Esophagus (tissue), 2 donors: ENCODE measurements around the gene DYNLL2. TPM values are rescaled to one million over a fixed set of nuclear protein-coding genes. Genes with fewer than 3 reads are reported as not detected.

Experiments
- H3K27ac ChIP-seq, 2 donors: one replicate each; pipeline ENCODE4 v1.5.1; 2013; ENCODE audit warnings: low read depth in 2 of 2, mild to moderate bottlenecking in 2 of 2, inconsistent platforms in 1 of 2, low read length in 1 of 2, moderate library complexity in 1 of 2
- H3K27me3 ChIP-seq, 2 donors: one replicate each; pipeline ENCODE4 v1.6.1; 2013; ENCODE audit warnings: low read length in 2 of 2, control low read depth in 1 of 2, mild to moderate bottlenecking in 1 of 2; ENCODE audit not compliant: insufficient read depth in 2 of 2, control insufficient read depth in 1 of 2
- H3K36me3 ChIP-seq, 2 donors: one replicate each; pipeline ENCODE4 v1.6.1; 2013; ENCODE audit warnings: low read length in 1 of 2; ENCODE audit not compliant: control insufficient read depth in 2 of 2, insufficient read depth in 2 of 2
- H3K4me1 ChIP-seq, 2 donors: one replicate each; pipeline ENCODE4 v1.6.1; 2013; ENCODE audit warnings: low read length in 1 of 2; ENCODE audit not compliant: control insufficient read depth in 2 of 2, insufficient read depth in 2 of 2
- H3K4me3 ChIP-seq, 2 donors: one replicate each; pipeline ENCODE4 v1.5.1; 2013; ENCODE audit warnings: low read length in 2 of 2, mild to moderate bottlenecking in 2 of 2, low read depth in 1 of 2, moderate library complexity in 1 of 2
- H3K9me3 ChIP-seq, 2 donors: one replicate each; pipeline ENCODE4 v1.6.1; 2013; ENCODE audit warnings: mild to moderate bottlenecking in 2 of 2, low read depth in 1 of 2, low read length in 1 of 2, moderate library complexity in 1 of 2; ENCODE audit not compliant: control insufficient read depth in 2 of 2, insufficient read depth in 1 of 2
- WGBS, 2 donors: extraction: QIAGEN DNeasy Blood & Tissue Kit; methylation state at CpG; one replicate each; pipeline ENCODE4 v1.1.7; 2013; 5-methylcytosine and 5-hydroxymethylcytosine counted together
- polyA plus RNA-seq, 2 donors: library from polyadenylated mRNA; stranded (reverse); fragments of 200-250 nt; gene quantifications; one replicate each; pipeline ENCODE4 v1.2.3, GENCODE V29; 2013
- donor health status: healthy with polysubstance abuse.
- donor health status: Bipolar disorder and iron deficiency.

Gene DYNLL2
- polyA plus RNA-seq, 2 donors = 14.8 to 15.3 TPM

GRCh38 chr17:58144801-58145200 lies 61.6 kb downstream of the DYNLL2 start:
- Histone ChIP-seq H3K27ac (no peak overlapping the region), H3K9me3 (no peaks in the 10 kb centered on the region), H3K36me3 (no peaks in the 10 kb centered on the region), H3K4me1 (no peaks in the 10 kb centered on the region), H3K4me3 (no peak overlapping the region), H3K27me3 (peaks cover 0 to 5% of the 10 kb centered on the region in 2 donors)
- WGBS, 2 donors = 88 to 94% methylated on average over 1 of the region's 1 CpG

Other genes with a start within 250 kb of the DYNLL2 start
- gene MRPS23, start 233.4 kb upstream of the DYNLL2 start, polyA plus RNA-seq = 10 to 100 TPM in 1 of 2 donors, 1 to 10 TPM in 1; 6.5 to 29.2 TPM
- gene CUEDC1, start 128.0 kb upstream of the DYNLL2 start, polyA plus RNA-seq = 10 to 100 TPM; 19.9 to 31.1 TPM
- 10 to 100 TPM in 1 of 2 donors, 1 to 10 TPM in 1; 8.8 to 10.6 TPM for gene VEZF1, start 95.2 kb upstream of the DYNLL2 start, polyA plus RNA-seq
- 10 to 100 TPM; 80.7 to 91.7 TPM for gene SRSF1, start 76.2 kb upstream of the DYNLL2 start, polyA plus RNA-seq
- gene OR4D1, start 65.0 kb downstream of the DYNLL2 start, polyA plus RNA-seq = under 1 TPM in 1 of 2 donors, not detected in 1; under 0.01 TPM
- gene OR4D2, start 83.6 kb downstream of the DYNLL2 start, polyA plus RNA-seq = not detected
- not detected for gene EPX, start 109.3 kb downstream of the DYNLL2 start, polyA plus RNA-seq
- gene MKS1, start 135.8 kb downstream of the DYNLL2 start, polyA plus RNA-seq = 10 to 100 TPM in 1 of 2 donors, 1 to 10 TPM in 1; 7.8 to 10.2 TPM
- gene LPO, start 155.2 kb downstream of the DYNLL2 start, polyA plus RNA-seq = not detected
- gene MPO, start 197.5 kb downstream of the DYNLL2 start, polyA plus RNA-seq = under 1 TPM in 1 of 2 donors, not detected in 1; 0.02 TPM
- gene TSPOAP1, start 245.4 kb downstream of the DYNLL2 start, polyA plus RNA-seq = 10 to 100 TPM in 1 of 2 donors, 1 to 10 TPM in 1; 7.3 to 14.9 TPM